ENCODE results near the gene HLCS.

DNA sequence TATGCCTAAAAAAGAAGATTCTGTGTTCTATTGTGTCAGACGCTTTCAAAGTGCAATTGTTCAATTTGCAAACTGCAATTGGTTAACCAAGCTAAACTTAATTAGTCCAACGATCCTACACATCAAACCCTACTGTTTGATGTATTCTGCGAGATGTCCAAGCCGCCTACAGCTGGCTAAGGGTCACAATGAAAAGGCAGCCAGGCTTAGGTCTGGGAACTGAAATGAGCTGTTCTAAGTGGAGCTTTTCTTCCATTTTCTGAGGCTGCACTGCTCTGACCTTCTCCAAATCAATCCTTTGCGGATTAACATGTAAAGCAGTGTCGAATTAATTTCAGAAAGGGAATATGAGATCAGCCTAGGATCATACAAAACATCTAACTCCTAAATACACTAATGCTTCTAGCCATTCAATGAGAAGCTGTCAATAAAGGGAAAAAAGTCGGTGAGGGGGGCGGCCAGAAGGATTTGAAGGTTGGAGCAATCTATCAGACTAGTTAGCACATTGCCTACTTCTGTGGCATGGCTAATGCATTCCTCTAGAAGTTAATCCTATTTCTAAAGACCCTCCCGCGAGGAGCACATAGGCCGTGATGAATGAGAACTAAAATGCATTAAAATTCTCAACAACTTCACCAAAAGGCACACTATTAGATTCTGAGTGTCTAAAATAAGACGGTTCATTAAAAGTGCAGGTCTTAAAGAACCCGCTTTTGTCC, 148.6 kb downstream of the HLCS start:
- TF ChIP-seq CHD2 (IDR thresholded peaks at IDR 0.05; ENCODE audit: low read length, partially characterized antibody) (no peak), RFX5 (IDR thresholded peaks at IDR 0.05; ENCODE audit: low read length) (no peak), FOSL2 (IDR thresholded peaks at IDR 0.05; ENCODE audit: borderline replicate concordance, low read depth) (no peak), YY1 (IDR thresholded peaks at IDR 0.05; ENCODE audit: low read depth) (no peak), EP300 (IDR thresholded peaks at IDR 0.05; ENCODE audit: borderline replicate concordance in 1 of 2, low read depth in 1 of 2, low read length in 1 of 2) (no peak), SIN3A (IDR thresholded peaks at IDR 0.05; ENCODE audit: borderline replicate concordance, low read depth, low read length) (no peak), SMC3 (IDR thresholded peaks at IDR 0.05; ENCODE audit: low read depth, low read length) (no peak), POLR2AphosphoS5 (IDR thresholded peaks at IDR 0.05; ENCODE audit: low read depth, low read length) (no peak), RCOR1 (IDR thresholded peaks at IDR 0.05; ENCODE audit: low read length) (no peak)
- TF ChIP-seq, protein P1, sequence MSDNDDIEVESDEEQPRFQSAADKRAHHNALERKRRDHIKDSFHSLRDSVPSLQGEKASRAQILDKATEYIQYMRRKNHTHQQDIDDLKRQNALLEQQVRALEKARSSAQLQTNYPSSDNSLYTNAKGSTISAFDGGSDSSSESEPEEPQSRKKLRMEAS (IDR thresholded peaks at IDR 0.05; ENCODE audit: low read depth), result no peak
- TF ChIP-seq, protein P2, sequence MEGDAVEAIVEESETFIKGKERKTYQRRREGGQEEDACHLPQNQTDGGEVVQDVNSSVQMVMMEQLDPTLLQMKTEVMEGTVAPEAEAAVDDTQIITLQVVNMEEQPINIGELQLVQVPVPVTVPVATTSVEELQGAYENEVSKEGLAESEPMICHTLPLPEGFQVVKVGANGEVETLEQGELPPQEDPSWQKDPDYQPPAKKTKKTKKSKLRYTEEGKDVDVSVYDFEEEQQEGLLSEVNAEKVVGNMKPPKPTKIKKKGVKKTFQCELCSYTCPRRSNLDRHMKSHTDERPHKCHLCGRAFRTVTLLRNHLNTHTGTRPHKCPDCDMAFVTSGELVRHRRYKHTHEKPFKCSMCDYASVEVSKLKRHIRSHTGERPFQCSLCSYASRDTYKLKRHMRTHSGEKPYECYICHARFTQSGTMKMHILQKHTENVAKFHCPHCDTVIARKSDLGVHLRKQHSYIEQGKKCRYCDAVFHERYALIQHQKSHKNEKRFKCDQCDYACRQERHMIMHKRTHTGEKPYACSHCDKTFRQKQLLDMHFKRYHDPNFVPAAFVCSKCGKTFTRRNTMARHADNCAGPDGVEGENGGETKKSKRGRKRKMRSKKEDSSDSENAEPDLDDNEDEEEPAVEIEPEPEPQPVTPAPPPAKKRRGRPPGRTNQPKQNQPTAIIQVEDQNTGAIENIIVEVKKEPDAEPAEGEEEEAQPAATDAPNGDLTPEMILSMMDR (IDR thresholded peaks at IDR 0.05), result no peak
- TF ChIP-seq, protein P3, sequence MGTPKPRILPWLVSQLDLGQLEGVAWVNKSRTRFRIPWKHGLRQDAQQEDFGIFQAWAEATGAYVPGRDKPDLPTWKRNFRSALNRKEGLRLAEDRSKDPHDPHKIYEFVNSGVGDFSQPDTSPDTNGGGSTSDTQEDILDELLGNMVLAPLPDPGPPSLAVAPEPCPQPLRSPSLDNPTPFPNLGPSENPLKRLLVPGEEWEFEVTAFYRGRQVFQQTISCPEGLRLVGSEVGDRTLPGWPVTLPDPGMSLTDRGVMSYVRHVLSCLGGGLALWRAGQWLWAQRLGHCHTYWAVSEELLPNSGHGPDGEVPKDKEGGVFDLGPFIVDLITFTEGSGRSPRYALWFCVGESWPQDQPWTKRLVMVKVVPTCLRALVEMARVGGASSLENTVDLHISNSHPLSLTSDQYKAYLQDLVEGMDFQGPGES (IDR thresholded peaks at IDR 0.05; ENCODE audit: low read depth, low read length), result no peak
- TF ChIP-seq, protein P4, sequence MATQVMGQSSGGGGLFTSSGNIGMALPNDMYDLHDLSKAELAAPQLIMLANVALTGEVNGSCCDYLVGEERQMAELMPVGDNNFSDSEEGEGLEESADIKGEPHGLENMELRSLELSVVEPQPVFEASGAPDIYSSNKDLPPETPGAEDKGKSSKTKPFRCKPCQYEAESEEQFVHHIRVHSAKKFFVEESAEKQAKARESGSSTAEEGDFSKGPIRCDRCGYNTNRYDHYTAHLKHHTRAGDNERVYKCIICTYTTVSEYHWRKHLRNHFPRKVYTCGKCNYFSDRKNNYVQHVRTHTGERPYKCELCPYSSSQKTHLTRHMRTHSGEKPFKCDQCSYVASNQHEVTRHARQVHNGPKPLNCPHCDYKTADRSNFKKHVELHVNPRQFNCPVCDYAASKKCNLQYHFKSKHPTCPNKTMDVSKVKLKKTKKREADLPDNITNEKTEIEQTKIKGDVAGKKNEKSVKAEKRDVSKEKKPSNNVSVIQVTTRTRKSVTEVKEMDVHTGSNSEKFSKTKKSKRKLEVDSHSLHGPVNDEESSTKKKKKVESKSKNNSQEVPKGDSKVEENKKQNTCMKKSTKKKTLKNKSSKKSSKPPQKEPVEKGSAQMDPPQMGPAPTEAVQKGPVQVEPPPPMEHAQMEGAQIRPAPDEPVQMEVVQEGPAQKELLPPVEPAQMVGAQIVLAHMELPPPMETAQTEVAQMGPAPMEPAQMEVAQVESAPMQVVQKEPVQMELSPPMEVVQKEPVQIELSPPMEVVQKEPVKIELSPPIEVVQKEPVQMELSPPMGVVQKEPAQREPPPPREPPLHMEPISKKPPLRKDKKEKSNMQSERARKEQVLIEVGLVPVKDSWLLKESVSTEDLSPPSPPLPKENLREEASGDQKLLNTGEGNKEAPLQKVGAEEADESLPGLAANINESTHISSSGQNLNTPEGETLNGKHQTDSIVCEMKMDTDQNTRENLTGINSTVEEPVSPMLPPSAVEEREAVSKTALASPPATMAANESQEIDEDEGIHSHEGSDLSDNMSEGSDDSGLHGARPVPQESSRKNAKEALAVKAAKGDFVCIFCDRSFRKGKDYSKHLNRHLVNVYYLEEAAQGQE (IDR thresholded peaks at IDR 0.05; ENCODE audit: low read depth, low read length), result no peak
